Activated gamma-delta T cell treated with anti-CD3 and anti-CD28 coated beads, Interleukin-2, amount 50 U/mL, for 16 hours (primary cell): ENCODE measurements around the gene PRXL2A.
"Not testable (repeated sequence)": the region's sequence is repeated elsewhere in the genome, so short reads cannot be mapped to it uniquely, and the experiment has no call there.

Experiments
- DNase-seq: peaks from one replicate; pipeline ENCODE4 v3.0.0-alpha.2; 2020; ENCODE audit warnings: low read depth

The PRXL2A gene

DNA sequence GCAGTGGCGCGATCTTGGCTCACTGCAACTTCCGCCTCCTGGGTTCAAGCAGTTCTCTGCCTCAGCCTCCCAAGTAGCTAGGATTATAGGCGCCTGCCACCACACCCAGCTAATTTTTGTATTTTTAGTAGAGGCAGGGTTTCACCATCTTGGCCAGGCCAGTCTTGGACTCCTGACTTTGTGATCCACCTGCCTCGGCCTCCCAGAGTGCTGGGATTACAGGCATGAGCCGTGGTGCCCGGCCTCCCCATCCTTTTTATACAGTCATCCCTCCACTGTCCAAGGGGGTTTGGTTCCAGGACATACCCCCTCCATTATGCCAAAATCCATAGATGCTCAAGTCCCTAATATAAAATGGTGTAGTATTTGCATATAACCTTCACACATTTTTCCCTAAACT, 67.3 kb downstream of the PRXL2A start:
- DNase-seq = not testable (repeated sequence)

DNA sequence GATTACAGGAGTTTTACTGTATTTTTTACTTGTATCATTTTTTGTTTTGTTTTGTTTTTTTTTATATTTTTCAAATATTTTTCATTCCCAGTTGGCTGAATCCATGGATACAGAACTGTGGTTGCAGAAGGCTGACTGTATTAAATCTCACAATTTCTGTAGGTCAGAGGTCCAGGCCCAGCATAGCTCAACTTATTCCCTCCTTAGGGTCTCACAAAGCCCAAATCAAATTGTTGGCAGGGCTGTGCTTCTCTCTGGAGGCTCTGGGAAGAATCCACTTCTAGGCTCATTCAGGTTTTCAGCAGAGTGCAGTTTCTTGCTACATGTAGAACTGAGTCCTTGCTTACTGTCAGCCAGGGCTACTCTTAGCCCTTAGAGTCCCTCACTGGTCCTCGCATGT, 68.3 kb downstream of the PRXL2A start:
- DNase-seq = no peak

DNA sequence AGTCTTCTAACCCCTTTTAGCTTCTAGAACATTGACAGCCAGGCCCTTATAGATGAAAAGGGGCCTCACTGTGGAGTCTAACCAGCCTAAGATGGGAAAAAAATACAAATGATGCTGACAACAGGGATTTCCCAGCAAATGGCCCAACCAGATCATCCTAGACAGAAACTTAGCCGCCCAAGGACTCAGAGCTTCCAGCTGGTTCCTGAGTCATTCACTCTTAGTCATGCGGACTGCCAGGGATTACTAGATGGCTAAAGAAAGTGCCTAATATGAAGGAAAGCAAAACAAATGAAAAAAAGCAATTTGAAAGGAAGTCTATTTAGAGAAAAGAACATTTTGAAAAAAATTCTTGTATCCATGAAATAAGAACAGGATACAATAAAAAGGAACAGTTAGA, 69.5 kb downstream of the PRXL2A start:
- DNase-seq = no peak

DNA sequence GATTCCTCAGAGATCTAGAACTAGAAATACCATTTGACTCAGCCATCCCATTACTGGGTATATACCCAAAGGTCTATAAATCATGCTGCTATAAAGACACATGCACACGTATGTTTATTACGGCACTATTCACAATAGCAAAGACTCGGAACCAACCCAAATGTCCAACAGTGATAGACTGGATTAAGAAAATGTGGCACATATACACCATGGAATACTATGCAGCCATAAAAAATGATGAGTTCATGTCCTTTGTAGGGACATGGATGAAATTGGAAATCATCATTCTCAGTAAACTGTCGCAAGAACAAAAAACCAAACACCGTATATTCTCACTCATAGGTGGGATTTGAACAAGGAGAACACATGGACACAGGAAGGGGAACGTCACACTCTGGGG, 72.0 kb downstream of the PRXL2A start:
- DNase-seq = not testable (repeated sequence)

DNA sequence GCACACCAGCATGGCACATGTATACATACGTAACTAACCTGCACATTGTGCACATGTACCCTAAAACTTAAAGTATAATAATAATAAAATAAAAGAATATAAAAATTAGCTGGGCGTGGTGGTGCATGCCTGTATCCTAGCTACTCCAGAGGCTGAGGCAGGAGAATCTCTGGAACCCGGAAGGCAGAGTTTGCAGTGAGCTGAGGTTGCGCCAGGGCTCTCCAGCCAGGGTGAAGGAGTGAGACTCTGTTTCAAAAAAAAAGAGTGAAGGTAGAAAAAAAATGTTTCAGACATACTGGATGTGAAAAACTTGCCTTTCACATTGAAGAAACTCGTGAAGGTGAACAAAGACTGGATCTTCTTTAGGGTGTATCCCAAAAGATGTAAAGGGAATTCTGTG, 72.5 kb downstream of the PRXL2A start:
- DNase-seq = no peak

DNA sequence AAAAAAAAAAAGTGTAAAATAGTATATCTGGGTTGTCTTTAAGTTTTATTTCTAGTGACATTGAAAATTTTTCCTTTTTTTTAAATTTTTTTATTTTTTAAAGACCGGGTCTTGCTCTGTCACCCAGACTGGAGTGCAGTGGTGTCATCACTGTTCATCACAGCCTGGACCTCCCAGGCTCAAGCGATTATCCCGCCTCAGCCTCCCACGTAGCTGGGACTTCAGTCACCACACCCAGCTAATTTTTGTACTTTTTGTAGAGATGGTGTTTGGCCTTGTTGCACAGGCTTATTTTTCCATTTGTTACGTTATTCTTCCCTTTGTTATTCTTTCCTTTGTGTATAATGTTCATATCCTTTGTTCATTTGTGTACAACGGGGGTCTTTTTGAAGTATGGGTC, 75.9 kb downstream of the PRXL2A start:
- no peak for DNase-seq

DNA sequence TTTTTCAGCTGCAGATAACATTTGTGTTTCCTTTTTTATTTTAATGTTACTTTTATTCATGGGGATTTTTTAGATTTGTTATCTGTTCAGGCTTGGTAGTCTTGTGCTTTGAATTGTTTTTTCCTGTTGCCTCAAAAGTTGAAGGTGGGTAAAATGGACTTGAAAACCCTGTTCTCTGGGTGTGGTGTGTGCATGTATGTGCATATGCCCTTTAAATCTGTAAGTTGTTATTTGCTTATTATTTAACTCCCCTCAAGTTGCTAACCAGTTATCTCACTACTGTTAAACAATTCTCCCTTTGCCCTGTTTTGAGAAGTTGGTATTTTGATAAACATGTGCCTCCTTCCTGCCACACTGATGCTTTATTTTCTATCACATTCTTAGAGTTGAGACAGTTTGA, 76.3 kb downstream of the PRXL2A start:
- no peak for DNase-seq

DNA sequence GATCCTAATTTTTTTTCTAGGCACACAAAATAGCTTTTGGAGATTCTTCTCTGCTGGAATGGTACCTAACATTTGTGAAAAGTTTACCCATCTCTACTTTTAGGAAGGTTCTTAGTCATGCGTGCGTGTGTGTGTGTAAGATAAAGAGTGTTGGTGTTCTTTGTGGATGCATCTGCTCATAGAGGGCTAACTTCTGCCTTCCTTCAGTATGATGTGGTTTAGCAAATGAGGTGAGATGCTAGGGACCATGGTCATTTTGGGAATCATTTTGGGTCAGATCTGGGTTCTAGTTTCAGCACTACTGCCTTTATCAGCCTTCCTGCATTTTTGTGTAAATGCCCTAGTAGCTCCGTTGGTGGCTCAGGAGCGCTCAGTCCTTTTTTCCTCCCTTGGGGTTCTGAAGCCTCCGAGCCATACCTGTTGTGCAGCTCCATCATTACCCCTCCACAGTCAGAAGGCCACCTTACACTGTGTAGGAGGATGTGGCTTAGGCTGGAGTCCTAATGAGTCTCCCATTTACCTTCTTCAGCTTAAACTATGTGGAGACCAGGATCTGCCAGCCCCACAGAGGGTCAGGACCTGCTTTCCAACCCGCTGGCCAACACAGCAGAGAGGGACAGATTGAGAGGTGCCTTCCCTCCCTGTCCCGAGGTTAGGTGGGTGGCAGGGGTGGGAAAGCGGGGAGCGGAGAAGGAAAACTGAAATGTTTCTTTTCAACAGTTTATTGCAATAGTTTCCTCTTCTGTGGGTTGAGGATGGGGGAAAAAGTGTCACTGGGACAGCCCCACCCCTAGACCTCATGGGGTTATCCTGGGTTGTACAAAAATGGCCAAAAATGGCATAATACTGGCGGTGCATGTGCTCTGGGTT, 77.0 kb downstream of the PRXL2A start:
- DNase-seq = no peak

DNA sequence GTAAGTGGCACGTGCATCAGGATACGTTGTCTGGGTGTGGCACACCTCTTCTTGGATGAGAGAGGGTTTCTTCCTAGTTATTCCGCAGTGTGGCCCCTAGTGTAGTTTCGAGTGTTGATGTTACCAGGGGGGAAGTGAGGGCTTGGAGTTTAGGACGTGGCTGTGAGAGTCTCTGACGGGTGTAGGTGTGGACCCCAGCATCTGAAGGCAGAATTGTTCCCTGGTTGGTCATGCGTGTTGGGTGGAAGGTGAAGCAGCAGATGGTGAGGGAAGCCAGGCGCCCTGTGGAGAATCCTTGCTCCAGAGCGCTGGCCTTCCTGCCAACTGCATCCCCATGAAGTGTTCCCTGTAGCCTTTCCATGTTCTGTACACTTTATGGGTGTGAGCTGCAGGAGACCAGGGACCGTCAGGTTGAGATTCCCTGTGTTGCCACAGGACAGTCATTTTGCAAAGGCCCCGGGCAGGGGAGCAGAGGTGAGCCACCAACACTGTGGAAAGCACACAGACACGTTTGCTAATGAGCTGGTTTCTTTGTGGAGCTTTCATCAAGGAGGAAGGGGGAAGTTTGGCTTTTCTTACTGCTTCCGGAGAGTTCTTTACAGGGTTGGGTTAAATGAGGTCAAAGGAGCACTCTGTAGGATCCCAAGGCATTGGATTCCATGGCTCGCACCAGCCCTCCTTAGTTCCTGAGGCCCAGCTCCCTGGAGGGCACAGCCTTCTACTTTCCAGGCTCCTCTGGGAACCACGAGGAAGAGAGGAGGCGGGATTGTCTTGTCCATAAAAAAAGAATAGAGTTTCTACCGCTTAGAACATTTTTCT, 77.8 kb downstream of the PRXL2A start:
- no peak for DNase-seq
